GM21723 (cell line): ENCODE measurements around the gene FKBP14.
A peak's percentile ranks its signal among the peaks of the same experiment; 100 is the strongest.

Experiments used
- ATAC-seq: cut with Tn5 transposase; IDR thresholded peaks from one replicate; pipeline ENCODE4 v1.9.1; 2021; ENCODE audit warnings: mild to moderate bottlenecking, moderate library complexity; ENCODE audit not compliant: unreplicated experiment

Gene FKBP14

DNA sequence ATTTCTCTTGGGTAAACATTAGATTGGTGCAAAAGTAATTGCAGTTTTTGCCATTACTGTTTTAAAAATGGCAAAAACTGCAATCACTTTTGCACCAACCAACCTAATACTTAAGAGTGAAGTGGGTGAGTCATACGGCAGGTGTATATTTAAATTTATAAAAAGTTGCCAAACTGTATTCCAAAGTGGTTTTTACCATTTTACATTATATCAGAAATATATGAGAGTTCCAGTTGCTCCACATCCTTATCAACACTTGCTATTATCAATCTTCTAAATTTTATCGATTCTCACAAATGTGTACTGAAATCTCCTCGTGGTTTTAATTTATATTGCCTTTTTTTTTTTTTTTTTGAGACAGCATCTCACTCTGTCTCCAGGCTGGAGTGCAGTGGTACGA is 33.4 kb downstream of the FKBP14 start:
- no peak for ATAC-seq

DNA sequence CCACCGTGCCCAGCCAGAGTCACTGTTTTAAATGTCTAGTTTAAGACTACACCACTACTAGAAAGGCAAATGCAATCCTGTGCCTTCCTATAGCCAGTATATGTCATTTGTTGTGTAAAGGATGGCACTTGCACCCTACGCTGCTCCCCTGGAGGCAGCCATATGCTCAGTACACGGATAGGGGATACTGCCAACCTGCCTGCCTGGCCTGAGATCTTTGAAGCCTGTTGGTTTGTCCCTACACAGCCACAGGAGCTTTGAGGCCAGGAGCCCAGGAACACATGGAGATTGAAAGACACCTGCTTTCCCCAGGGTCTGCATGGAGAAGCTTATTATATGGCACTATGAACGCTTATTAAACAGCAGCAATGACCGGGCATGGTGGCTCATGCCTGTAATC is 34.6 kb downstream of the FKBP14 start:
- no peak for ATAC-seq

DNA sequence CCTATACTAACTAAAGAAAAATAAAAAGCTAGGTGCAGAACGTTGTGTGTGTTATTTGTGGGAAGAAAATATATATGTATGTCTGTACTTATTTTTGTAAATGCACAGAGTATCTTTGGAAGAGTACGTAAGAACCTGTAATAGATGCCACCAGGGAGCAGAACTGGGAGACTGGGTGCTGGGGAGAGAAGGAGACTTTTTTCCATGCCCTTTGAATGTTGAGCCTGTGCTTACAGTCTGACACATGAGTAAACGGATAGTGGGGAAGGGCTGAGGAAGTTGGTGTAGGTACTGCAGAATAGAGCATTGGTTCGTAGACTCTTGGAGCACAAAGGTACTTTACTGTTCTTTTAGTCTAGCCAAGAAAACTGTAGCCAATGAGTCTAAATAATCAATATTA is 35.6 kb downstream of the FKBP14 start:
- ATAC-seq: no peak

DNA sequence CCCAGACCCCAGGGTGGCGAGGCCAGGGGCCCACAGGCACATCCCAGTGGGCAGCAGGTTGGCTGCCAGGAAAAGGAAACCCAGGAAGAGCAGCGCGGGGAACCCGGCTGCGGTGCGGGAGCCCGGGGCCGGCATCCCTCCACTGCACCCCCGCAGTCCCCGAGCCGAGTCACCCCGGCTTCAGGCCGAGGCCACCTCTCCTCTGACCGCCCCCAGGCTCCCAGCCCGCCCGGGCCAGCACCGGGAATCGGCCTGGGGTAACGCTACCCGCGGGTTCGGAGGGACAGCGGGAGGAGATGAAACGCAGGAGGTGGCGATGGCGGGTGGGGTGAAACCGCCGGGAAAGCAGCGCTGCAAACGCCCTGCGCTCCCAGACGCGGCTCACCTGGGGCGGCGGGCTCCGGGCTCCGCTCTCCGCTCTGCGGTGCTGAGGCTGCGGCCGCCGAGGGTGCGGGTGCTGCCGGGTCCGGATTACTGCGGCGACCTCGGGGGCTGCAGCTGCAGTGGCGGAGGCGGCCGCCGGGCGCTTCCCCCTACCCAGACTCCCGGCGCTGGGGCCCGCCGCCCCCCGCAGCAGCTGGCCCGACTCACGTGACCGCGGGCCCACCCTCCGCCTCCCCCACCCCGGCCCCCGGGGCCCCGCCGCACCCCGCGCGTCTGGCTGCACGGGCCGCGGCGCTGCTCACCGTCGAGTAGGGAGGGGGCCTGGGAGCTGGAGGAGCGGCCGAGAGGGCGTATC is 37.1 kb downstream of the FKBP14 start, which contains the start of gene SCRN1:
Gene SCRN1 (minus strand): TSS at position 545 of the 739 bp plus-strand sequence. CDS start 20,734 bp downstream, outside the sequence.
- peak; percentile 37 for ATAC-seq

DNA sequence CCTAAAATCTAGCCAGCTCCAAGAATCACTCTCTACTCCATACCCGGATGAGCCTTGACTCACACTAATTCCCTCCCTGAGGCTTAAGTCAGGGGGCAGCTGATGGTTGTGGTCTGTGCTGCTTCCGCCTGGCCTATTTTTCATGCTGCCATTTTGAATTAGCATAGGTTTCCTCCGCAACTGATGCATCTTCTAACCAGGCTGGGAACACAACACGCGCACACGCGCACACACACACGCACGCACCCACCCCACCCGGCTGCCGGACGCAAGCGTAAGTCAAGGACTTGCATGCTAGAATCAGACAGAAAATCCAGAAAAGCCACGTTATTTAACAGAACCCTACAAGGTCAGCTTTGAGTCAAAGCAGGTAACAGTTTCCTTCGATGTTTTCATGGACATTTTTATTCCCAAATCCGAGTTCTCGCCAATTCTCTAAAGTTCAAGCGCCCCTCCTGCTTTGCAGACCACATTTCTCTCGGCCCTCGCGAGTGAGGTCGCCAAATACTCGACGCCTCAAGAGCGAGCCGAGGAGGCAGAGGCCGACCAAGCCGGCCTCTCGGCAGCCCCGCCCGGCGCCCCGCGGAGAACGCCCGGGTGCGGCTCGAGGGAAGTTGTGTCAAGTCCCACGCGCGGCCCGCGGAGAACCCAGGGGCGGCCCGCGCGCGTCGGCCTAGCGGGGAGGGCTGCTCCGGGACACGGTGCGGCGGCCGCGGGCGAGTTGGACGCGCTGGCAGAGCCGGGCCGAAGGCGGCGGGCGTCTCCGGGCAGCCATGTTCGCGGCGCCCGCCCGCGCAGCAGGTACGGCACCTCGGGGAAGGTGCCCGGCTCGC is 37.9 kb downstream of the FKBP14 start:
- ATAC-seq: peak; percentile 42

DNA sequence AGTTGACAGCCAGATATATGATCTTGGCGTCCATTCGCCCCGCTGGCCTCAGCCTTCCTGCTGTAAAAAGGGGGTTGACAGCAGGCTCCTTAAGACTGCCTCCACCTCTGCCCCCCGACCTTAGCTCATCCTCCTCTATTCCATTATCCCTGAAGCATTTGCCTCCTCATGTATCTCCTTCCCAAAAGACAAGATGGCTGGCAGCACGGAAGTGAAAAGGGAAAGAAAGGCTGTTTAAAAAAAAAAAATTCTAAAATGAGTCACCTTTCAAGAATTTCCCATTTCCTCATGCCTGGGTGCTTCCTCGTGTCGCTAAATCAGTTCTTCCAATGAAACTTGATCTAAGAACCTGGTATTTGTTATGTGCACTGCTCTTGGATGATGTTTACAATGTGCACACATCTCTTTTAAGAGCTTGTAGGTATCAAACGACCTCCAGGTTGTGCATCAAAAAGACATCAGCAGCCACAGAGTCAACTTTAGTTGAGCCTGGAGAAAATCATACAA is 38.6 kb downstream of the FKBP14 start:
- ATAC-seq: no peak

DNA sequence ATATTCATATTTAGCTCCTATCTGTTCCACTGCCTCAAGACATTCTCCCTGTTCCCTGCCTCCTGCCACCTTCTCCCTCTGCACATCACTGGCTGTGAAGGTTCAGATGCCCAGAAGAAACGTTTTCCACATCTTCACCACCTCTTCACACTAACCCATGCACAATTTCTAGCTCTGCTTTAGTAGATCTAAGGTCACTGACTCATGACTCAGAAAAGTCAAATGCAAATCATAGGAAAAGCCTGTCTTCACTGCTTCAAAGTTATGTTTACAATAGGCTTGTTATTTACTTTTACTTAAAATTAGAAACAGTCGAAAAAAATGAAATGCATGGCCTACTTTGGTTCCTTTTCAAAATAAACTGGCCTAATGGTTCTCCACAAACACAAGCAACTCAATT is 39.4 kb downstream of the FKBP14 start:
- ATAC-seq: no peak

DNA sequence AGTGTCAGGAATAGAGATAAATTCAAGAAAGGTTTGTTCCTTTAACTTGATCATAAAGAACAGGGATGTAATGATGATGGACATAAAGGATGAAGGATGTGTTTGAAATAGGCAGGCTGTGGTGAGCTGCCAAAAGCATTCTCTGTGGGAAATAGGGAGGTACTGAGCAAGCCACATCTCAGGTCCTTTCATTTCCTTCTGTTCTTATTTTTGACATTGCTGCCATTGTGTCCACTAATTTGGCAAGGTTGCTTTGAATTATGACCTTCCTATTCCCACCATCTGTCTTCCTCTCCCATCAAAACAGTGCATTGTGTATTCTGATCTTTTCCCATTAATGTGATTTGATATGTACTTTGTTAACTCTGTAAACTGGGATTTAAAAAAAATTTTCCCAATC is 46.4 kb downstream of the FKBP14 start:
- ATAC-seq: no peak

DNA sequence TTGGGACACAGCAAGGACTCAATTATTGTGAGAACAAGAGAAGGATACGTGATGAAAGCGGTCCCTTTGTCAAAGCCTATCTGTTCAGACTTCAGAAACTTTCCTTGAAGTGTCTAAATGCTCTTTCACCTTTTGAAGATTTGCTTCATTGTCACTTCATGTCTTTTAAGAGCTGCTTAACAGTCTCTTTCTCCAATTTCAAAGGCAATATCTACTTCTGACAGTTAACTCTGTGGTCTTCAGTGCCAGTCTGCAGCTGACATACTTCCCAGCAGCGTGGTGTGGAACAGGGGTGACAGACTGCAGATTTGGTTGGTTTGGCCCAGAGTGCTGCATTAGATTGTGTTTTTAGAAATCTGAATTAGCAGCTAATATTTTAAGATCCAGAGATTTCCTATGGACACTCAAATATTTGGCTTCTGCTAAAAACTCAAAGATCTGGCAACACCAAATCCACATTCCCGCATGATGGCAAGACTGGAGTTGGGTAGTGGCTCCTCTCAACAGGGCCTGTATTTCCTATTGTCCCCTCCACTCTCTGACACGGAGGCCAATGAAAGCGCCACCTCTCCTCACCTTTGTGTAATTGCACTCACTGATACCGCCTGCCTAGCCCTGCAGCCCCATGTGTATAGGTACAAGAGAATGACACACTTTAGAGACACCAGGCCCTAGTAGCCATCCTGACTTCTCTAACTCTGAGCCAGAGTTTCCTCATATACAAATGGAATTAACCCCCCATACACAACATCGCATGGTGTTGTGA is 48.4 kb downstream of the FKBP14 start:
- ATAC-seq: no peak

DNA sequence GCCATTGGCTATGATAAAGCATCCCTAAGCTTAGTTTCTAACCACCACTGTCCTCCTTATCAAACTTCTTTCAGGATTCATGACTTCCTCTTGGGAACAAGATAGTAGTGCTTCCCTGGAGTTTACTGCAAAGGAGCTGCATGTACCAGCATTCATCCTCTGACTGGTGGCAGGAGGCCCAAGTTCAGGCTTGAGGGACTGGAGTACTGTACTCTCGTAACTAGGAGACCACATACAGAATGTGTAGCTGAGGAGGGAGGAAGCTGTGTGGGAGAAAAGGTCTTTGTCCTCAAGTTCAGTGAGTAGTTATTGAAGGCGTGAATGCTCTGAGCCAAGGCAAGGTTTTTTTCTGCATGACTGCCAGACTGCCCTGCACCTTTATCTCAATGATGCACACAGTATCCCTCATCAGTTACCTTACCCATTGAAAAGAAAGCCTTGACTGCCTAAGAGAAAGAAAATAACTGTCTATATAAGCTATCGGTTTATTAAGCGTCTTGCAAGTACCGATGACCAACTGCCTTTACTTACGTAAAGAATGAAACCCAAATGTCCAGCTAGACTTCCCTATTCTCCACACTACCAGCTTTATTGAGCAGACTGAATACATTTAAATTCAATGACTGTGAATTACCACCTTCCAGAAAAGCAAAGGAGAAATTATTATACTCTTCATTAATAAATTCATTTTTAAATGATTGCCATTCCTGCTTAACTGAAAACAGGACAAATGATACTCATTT is 49.7 kb downstream of the FKBP14 start:
- no peak for ATAC-seq

DNA sequence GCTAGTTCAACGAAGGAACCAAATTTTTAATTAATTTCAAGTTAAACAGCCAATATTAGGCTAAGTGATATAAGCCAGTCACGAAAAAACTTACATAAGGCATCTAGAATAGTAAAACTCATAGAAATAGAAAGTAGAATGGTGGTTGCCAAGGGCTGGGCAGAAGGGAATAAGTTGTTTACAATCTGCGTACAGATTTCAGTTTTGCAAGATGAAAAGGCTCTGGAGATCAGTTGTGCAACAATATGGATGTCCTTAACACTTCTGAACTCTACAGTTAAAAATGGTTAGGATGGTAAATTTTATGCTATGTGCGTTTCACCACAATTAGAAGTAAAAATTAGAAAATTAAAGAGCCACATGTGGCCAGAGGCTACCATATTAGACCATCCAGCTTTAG is 50.2 kb downstream of the FKBP14 start:
- no peak for ATAC-seq

DNA sequence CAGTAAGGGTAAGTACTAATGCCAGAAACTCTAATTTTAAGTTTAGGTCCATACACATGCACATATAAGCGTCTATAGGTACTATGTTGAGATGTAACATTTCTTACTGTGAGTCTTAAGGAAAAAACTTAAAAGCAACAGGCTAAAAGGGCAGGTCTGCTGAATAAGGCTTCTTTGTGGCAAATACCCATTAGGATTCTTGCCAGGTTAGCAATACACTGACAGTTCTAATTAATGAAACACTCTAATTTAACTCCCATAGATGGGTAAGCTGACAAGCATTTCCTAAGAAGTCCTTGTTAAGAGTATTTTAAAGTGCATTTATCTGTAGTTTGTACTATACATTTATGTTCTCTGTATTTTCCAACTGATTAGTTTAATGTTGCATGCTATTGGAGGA is 50.9 kb downstream of the FKBP14 start:
- ATAC-seq: no peak

DNA sequence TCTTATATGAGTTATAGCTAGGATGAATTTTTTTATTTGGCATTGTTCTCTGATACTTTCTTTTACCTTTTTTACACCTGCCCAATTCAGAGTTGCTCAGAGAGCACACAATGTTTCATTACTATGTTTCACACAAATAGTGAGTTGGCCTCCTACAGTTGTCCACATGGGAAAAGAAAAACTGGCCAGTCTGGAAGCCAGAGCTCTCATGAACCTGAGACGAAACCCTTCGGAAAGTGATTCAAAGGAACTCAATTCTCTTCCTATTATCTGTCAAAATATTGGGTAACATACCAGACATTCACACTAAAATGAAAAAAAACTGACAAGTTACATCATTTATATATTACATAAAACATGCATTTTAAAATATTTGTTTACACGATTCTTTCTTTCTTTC is 52.2 kb downstream of the FKBP14 start:
- ATAC-seq: no peak

DNA sequence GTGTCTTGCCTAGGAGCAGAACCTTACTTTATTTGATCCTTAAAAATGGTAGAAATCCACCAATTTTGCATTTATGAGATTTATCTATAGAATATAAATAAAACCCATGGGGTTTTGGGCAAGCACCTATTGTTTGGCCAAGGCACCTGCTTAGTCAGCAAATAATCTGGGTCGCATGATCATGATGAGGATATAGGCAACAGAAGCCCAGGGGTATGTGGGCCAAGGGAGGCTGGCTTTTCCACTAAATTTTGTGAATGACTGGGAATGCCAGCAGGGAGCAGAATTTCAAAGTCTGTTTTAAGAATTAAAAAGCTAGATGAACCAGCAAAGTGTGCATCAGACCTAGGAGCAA is 54.2 kb downstream of the FKBP14 start:
- no peak for ATAC-seq

DNA sequence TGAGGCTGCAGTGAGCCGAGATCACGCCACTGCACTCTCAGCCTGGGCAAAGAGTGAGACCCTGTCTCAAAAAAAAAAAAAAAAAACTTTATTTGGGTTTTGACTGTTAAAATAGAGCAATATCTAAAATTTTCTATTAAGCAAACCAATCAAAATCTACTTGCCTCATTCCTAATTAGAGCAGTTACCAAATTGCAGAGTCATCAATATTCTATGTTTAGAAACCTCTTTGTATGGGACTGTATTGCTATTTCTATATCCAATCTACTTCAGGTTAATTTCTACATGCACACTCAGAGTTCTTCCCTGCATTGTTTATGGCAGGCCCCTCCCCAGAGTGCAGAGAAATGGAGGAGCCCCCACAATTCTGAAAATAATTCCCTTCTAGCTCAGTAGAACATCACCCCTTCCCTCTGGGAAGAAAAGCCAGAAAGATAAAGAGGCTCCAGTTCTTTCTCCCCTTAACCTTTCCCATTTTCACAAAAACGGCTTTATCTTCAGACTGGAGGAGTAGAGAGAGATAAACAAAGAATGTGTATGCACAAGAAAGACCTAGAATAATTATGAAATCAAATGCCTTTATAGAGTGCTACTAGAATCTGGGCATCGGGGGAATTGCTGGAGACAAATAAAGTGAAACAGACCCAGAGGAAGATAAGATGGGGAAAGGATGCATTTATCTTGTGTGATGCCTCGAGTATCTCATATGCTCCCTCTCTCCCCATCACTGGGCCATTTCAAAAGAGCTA is 54.8 kb downstream of the FKBP14 start:
- ATAC-seq: no peak

DNA sequence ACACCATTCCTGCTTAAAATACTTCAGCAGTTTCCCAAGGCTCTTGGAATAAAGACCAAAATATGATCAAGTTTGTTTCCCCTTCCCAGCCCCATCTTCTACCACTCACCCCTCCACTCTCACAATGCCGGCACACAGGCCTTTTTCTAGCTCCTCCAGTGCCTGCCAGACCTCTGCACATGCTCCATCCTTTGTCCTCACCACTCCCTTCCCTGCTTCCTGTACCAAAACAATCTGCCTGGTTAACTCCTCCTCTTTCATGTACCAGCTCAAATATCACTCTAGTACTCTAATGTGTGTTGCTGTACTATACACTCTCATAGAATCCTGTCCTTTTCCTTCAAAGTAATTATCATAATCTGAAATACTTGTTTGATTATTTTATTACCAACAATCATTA is 56.3 kb downstream of the FKBP14 start:
- ATAC-seq: no peak

DNA sequence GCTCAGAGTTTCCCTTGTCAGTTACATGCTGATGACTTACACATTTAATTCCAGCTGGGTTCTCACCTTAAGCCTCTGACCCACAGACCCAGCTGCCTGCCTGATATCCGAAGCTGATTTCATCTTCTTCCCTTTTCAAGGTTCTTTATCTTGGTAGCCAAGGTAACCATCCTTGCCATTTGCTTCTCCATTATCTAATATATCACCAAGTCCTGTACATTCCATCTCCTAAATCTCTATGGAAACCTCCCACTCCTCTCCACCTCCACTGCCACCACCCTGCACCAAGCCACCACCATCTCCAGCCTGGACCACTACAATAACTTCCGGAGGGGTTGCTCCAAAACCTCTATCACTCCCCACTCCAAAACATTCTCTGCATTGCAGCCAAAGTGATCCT is 56.8 kb downstream of the FKBP14 start:
- no peak for ATAC-seq

DNA sequence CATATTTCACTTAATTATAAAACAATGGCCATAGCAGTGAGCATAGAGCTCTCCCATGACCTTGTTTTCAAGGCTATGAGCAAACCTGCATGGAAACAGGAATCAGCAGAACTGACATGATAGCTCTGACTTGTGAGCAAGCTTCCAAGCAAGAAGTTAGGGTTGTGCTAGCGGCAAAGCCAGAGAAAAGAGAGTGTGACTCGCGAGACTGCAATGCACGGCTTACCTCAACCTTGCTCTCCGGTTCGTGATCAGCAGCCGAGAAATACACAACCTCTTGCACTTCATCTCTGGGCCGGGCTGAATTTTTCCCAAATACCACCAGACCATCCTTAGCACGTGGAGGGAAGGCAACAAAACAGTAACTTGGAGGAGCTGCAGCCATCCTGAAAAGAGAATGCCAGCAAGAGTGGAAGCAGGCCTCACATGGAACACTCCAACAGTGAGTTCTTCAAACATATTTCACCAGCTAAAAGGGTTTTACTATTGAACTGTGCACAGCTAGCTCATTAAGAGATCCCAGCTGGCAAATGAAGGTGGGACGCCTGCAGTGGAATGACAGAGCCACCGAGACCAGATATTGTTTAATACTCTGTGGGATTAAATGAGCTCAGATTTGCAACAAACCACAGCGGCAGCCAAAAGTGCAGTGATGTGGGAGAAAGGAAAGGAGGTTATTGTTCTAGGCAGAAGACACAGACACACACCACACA is 57.7 kb downstream of the FKBP14 start:
- ATAC-seq: no peak

DNA sequence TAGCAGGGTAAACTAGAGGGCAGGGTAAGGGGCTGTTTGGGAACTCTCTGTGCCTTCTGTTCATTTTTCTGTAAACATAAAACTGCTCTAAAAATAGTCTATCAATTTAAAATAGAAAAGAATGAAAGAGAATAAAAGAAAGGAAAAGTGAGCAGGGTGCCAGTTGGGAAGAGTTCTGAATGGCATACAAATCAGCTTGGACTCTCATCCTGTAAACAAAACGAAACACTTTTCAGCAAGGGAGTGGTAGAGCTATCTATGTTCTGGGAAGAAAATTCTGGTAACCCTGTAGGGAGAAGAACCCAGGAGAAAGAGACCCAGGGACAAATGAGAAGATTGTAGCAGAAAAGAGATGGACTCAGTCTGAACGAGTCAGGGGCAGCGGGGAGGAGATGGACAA is 61.5 kb downstream of the FKBP14 start:
- no peak for ATAC-seq
